HEK293 (cell line): ENCODE data around the gene LSMEM2.

Experiments used
- CTCF ChIA-PET: fragments of 350-600 bp; formaldehyde crosslinking; extraction: SDS; loops from one replicate; lab custom pipeline; 2021; ENCODE audit warnings: antibody characterized with exemption; lab: Yijun Ruan, JAX
- POLR2A ChIA-PET: fragments of 300-600 bp; formaldehyde crosslinking; extraction: SDS; loops from one replicate; lab custom pipeline; 2020; ENCODE audit warnings: antibody characterized with exemption, inconsistent platforms; lab: Yijun Ruan, JAX
- H3K27ac ChIP-seq: fragments of 200-500 bp; sonication (Bioruptor generic); 2 replicates; pipeline ENCODE4 v1.5.1; 2014; ENCODE audit warnings: low read depth, low read length, control low read depth, inconsistent platforms; ENCODE audit errors: extremely low read depth
- H3K36me3 ChIP-seq, 2 experiments: fragments of 200-500 bp in 1 of 2; sonication (Bioruptor generic) in 1 of 2; 1 replicate in 1 of 2; 2 replicates in 1 of 2; pipeline ENCODE4 v1.5.1; 2014 to 2017; ENCODE audit warnings: inconsistent platforms in 2 of 2, low read length in 2 of 2; ENCODE audit not compliant: control insufficient read depth in 2 of 2, insufficient read depth in 1 of 2
- H3K4me1 ChIP-seq: fragments of 200-500 bp; sonication (Bioruptor generic); 2 replicates; pipeline ENCODE4 v1.5.1; 2014; ENCODE audit warnings: mild to moderate bottlenecking, low read length, inconsistent platforms; ENCODE audit not compliant: control insufficient read depth, insufficient read depth
- H3K4me3 ChIP-seq: 2 replicates; pipeline ENCODE4 v1.5.1; 2011; ENCODE audit warnings: low read depth, mild to moderate bottlenecking, control low read depth, low read length, moderate library complexity
- H3K9me3 ChIP-seq: fragments of 200-500 bp; sonication (Bioruptor generic); 2 replicates; pipeline ENCODE4 v1.5.1; 2014; ENCODE audit warnings: low read depth, low read length, inconsistent platforms; ENCODE audit not compliant: control insufficient read depth, insufficient read depth
- EGR2 ChIP-seq: fragments of 450-650 bp; formaldehyde crosslinking; IDR thresholded peaks from 2 replicates; pipeline ENCODE4 v1.5.1; 2016; ENCODE audit warnings: low read depth, missing biosample characterization, missing genetic modification characterization
- GLI2 ChIP-seq: fragments of 450-650 bp; formaldehyde crosslinking; IDR thresholded peaks from 2 replicates; pipeline ENCODE4; 2017; ENCODE audit warnings: missing biosample characterization, missing genetic modification characterization, low read depth, borderline replicate concordance
- GLIS1 ChIP-seq: fragments of 450-650 bp; formaldehyde crosslinking; IDR thresholded peaks from 2 replicates; pipeline ENCODE4 v1.5.1; 2016; ENCODE audit warnings: missing biosample characterization, missing genetic modification characterization
- GLIS2 ChIP-seq: fragments of 450-650 bp; formaldehyde crosslinking; IDR thresholded peaks from 2 replicates; pipeline ENCODE4 v1.5.1; 2016; ENCODE audit warnings: missing biosample characterization, missing genetic modification characterization
- KLF1 ChIP-seq: fragments of 450-650 bp; formaldehyde crosslinking; IDR thresholded peaks from 2 replicates; pipeline ENCODE4 v1.5.1; 2016; ENCODE audit warnings: missing biosample characterization, missing genetic modification characterization
- KLF10 ChIP-seq: fragments of 450-650 bp; IDR thresholded peaks from 2 replicates; pipeline ENCODE4 v1.5.1; 2018; ENCODE audit warnings: missing biosample characterization, mild to moderate bottlenecking, missing genetic modification characterization
- KLF7 ChIP-seq: fragments of 450-650 bp; formaldehyde crosslinking; IDR thresholded peaks from 2 replicates; pipeline ENCODE4 v1.5.1; 2016; ENCODE audit warnings: missing biosample characterization, missing genetic modification characterization, borderline replicate concordance
- SP7 ChIP-seq: fragments of 450-650 bp; formaldehyde crosslinking; IDR thresholded peaks from 2 replicates; pipeline ENCODE4 v1.5.1; 2016; ENCODE audit warnings: missing biosample characterization, missing genetic modification characterization
- WT1 ChIP-seq: fragments of 450-650 bp; formaldehyde crosslinking; IDR thresholded peaks from 2 replicates; pipeline ENCODE4 v1.5.1; 2016; ENCODE audit warnings: missing biosample characterization, missing genetic modification characterization
- ZFP3 ChIP-seq: fragments of 450-650 bp; formaldehyde crosslinking; IDR thresholded peaks from 2 replicates; pipeline ENCODE4 v1.5.1; 2016; ENCODE audit warnings: low read depth, missing biosample characterization, missing genetic modification characterization
- ZNF16 ChIP-seq: fragments of 450-650 bp; formaldehyde crosslinking; IDR thresholded peaks from 2 replicates; pipeline ENCODE4 v1.5.1; 2016; ENCODE audit warnings: low read depth, missing biosample characterization, missing genetic modification characterization
- ZNF19 ChIP-seq: fragments of 450-650 bp; formaldehyde crosslinking; IDR thresholded peaks from 2 replicates; pipeline ENCODE4; 2016; ENCODE audit warnings: missing biosample characterization, missing genetic modification characterization, low read depth
- ZNF398 ChIP-seq: fragments of 450-650 bp; formaldehyde crosslinking; IDR thresholded peaks from 2 replicates; pipeline ENCODE4 v1.5.1; 2017; ENCODE audit warnings: missing biosample characterization, missing genetic modification characterization
- ZNF707 ChIP-seq: fragments of 450-650 bp; formaldehyde crosslinking; IDR thresholded peaks from 2 replicates; pipeline ENCODE4 v1.5.1; 2016; ENCODE audit warnings: missing biosample characterization, missing genetic modification characterization
- ZSCAN30 ChIP-seq: fragments of 450-650 bp; IDR thresholded peaks from 2 replicates; pipeline ENCODE4 v1.5.1; 2018; ENCODE audit warnings: missing biosample characterization, mild to moderate bottlenecking, missing genetic modification characterization, moderate library complexity
- TF ChIP-seq, protein P1 (sequence below): fragments of 450-650 bp; formaldehyde crosslinking; IDR thresholded peaks from 2 replicates; pipeline ENCODE4 v1.5.1; 2016; ENCODE audit warnings: missing biosample characterization, missing genetic modification characterization
- TF ChIP-seq, protein P2 (sequence below): fragments of 450-650 bp; formaldehyde crosslinking; IDR thresholded peaks from 2 replicates; pipeline ENCODE4 v1.5.1; 2017; ENCODE audit warnings: missing biosample characterization, missing genetic modification characterization
- TF ChIP-seq, protein P3 (sequence below): fragments of 450-650 bp; formaldehyde crosslinking; IDR thresholded peaks from 2 replicates; pipeline ENCODE4 v1.5.1; 2016; ENCODE audit warnings: missing biosample characterization, missing genetic modification characterization
- TF ChIP-seq, protein P4 (sequence below): fragments of 450-650 bp; IDR thresholded peaks from 2 replicates; pipeline ENCODE4 v1.5.1; 2018; ENCODE audit warnings: missing biosample characterization, mild to moderate bottlenecking, missing genetic modification characterization
- TF ChIP-seq, protein P5 (sequence below): fragments of 450-650 bp; formaldehyde crosslinking; IDR thresholded peaks from 2 replicates; pipeline ENCODE4 v1.5.1; 2016; ENCODE audit warnings: missing biosample characterization, missing genetic modification characterization
- TF ChIP-seq, protein P6 (sequence below): fragments of 450-650 bp; formaldehyde crosslinking; IDR thresholded peaks from 2 replicates; pipeline ENCODE4 v1.5.0; 2017; ENCODE audit warnings: missing biosample characterization, missing genetic modification characterization, borderline replicate concordance

The LSMEM2 gene

GRCh38 chr3:50268276-50268675 lies 10.6 kb upstream of the LSMEM2 start:
- Histone ChIP-seq H3K4me3 (no peak overlapping the region), H3K4me1 (peaks cover 3% of the 10 kb centered on the region; the same call in 1 of the 2 replicates), H3K9me3 (no peaks in the 10 kb centered on the region), H3K36me3 (no peaks in the 10 kb centered on the region), H3K27ac (no peak overlapping the region)
- CTCF ChIA-PET, result no interaction called here
- POLR2A ChIA-PET, result interaction anchor here (1.7 kb wide), 1 partner anchor 60 kb away, joined by 4 read pairs; the partner anchor contains the start of gene TUSC2
- TF ChIP-seq GLI2 (no peak), ZNF707 (tag by site-specific recombination) (no peak), EGR2 (no peak), GLIS1 (tag by site-specific recombination) (no peak), ZNF19 (tag by site-specific recombination) (no peak)
- TF ChIP-seq, protein P1, sequence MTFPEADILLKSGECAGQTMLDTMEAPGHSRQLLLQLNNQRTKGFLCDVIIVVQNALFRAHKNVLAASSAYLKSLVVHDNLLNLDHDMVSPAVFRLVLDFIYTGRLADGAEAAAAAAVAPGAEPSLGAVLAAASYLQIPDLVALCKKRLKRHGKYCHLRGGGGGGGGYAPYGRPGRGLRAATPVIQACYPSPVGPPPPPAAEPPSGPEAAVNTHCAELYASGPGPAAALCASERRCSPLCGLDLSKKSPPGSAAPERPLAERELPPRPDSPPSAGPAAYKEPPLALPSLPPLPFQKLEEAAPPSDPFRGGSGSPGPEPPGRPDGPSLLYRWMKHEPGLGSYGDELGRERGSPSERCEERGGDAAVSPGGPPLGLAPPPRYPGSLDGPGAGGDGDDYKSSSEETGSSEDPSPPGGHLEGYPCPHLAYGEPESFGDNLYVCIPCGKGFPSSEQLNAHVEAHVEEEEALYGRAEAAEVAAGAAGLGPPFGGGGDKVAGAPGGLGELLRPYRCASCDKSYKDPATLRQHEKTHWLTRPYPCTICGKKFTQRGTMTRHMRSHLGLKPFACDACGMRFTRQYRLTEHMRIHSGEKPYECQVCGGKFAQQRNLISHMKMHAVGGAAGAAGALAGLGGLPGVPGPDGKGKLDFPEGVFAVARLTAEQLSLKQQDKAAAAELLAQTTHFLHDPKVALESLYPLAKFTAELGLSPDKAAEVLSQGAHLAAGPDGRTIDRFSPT (tag by site-specific recombination), result no peak
- TF ChIP-seq, protein P2, sequence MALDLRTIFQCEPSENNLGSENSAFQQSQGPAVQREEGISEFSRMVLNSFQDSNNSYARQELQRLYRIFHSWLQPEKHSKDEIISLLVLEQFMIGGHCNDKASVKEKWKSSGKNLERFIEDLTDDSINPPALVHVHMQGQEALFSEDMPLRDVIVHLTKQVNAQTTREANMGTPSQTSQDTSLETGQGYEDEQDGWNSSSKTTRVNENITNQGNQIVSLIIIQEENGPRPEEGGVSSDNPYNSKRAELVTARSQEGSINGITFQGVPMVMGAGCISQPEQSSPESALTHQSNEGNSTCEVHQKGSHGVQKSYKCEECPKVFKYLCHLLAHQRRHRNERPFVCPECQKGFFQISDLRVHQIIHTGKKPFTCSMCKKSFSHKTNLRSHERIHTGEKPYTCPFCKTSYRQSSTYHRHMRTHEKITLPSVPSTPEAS (tag by site-specific recombination), result peak; percentile 21; the same call in 1 of the 2 replicates

GRCh38 chr3:50268703-50269451 lies 10.0 kb upstream of the LSMEM2 start, which contains the start of gene SEMA3B:
Gene SEMA3B (plus strand): TSS chr3:50269147. CDS start chr3:50269241, 94 bp downstream.
- no peak within 1 kb of the TSS for H3K27ac ChIP-seq
- ChIA-PET POLR2A (interaction anchor here (1.7 kb wide), 1 partner anchor 59 kb away, joined by 4 read pairs; the partner anchor contains the start of gene TUSC2), CTCF (interaction anchor here (0.6 to 3.8 kb wide), 6 partner anchors 9 to 77 kb away, joined by 3 to 38 read pairs (median 4); partner anchors contain the start of gene HYAL2)
- H3K36me3 ChIP-seq, result no peaks in the 10 kb centered on the region
- H3K9me3 ChIP-seq, result no peaks in the 10 kb centered on the region
- no peak within 1 kb of the TSS for H3K4me3 ChIP-seq
- H3K4me1 ChIP-seq, result peaks cover 3% of the 10 kb centered on the region; the same call in 1 of the 2 replicates
- TF ChIP-seq, protein P3, sequence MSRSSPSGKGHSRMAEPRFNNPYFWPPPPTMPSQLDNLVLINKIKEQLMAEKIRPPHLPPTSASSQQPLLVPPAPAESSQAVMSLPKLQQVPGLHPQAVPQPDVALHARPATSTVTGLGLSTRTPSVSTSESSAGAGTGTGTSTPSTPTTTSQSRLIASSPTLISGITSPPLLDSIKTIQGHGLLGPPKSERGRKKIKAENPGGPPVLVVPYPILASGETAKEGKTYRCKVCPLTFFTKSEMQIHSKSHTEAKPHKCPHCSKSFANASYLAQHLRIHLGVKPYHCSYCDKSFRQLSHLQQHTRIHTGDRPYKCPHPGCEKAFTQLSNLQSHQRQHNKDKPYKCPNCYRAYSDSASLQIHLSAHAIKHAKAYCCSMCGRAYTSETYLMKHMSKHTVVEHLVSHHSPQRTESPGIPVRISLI (tag by site-specific recombination), result no peak
- no peak for TF ChIP-seq KLF10
- TF ChIP-seq WT1 (tag by site-specific recombination), result peak; percentile 66
- no peak for TF ChIP-seq ZFP3
- TF ChIP-seq KLF7 (tag by site-specific recombination), result no peak
- TF ChIP-seq ZSCAN30, result no peak
- TF ChIP-seq GLIS2, result peak; percentile 52
- TF ChIP-seq, protein P4, sequence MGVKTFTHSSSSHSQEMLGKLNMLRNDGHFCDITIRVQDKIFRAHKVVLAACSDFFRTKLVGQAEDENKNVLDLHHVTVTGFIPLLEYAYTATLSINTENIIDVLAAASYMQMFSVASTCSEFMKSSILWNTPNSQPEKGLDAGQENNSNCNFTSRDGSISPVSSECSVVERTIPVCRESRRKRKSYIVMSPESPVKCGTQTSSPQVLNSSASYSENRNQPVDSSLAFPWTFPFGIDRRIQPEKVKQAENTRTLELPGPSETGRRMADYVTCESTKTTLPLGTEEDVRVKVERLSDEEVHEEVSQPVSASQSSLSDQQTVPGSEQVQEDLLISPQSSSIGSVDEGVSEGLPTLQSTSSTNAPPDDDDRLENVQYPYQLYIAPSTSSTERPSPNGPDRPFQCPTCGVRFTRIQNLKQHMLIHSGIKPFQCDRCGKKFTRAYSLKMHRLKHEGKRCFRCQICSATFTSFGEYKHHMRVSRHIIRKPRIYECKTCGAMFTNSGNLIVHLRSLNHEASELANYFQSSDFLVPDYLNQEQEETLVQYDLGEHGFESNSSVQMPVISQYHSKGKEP (tag by site-specific recombination), result no peak
- TF ChIP-seq, protein P5, sequence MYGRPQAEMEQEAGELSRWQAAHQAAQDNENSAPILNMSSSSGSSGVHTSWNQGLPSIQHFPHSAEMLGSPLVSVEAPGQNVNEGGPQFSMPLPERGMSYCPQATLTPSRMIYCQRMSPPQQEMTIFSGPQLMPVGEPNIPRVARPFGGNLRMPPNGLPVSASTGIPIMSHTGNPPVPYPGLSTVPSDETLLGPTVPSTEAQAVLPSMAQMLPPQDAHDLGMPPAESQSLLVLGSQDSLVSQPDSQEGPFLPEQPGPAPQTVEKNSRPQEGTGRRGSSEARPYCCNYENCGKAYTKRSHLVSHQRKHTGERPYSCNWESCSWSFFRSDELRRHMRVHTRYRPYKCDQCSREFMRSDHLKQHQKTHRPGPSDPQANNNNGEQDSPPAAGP (tag by site-specific recombination), result peak; percentile 98
- peak; percentile 76 for TF ChIP-seq GLIS1 (tag by site-specific recombination)
- peak; percentile 61 for TF ChIP-seq EGR2
- peak; percentile 99 for TF ChIP-seq KLF1 (tag by site-specific recombination)
- TF ChIP-seq ZNF16 (tag by site-specific recombination), result no peak
- TF ChIP-seq ZNF398 (tag by site-specific recombination), result peak; percentile 93
- TF ChIP-seq SP7, result peak; percentile 46; the same call in 1 of the 2 replicates
- TF ChIP-seq, protein P6, sequence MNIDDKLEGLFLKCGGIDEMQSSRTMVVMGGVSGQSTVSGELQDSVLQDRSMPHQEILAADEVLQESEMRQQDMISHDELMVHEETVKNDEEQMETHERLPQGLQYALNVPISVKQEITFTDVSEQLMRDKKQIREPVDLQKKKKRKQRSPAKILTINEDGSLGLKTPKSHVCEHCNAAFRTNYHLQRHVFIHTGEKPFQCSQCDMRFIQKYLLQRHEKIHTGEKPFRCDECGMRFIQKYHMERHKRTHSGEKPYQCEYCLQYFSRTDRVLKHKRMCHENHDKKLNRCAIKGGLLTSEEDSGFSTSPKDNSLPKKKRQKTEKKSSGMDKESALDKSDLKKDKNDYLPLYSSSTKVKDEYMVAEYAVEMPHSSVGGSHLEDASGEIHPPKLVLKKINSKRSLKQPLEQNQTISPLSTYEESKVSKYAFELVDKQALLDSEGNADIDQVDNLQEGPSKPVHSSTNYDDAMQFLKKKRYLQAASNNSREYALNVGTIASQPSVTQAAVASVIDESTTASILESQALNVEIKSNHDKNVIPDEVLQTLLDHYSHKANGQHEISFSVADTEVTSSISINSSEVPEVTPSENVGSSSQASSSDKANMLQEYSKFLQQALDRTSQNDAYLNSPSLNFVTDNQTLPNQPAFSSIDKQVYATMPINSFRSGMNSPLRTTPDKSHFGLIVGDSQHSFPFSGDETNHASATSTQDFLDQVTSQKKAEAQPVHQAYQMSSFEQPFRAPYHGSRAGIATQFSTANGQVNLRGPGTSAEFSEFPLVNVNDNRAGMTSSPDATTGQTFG, result no peak
